Esophagus (tissue), 2 donors: ENCODE data around the gene MUC6. TPM values are rescaled to one million over a fixed set of nuclear protein-coding genes. Genes with fewer than 3 reads are reported as not detected.

Experiments used
- H3K27ac ChIP-seq, 2 donors: one replicate each; pipeline ENCODE4 v1.5.1; 2013; ENCODE audit warnings: low read depth in 2 of 2, mild to moderate bottlenecking in 2 of 2, inconsistent platforms in 1 of 2, low read length in 1 of 2, moderate library complexity in 1 of 2
- H3K27me3 ChIP-seq, 2 donors: one replicate each; pipeline ENCODE4 v1.6.1; 2013; ENCODE audit warnings: low read length in 2 of 2, control low read depth in 1 of 2, mild to moderate bottlenecking in 1 of 2; ENCODE audit not compliant: insufficient read depth in 2 of 2, control insufficient read depth in 1 of 2
- H3K36me3 ChIP-seq, 2 donors: one replicate each; pipeline ENCODE4 v1.6.1; 2013; ENCODE audit warnings: low read length in 1 of 2; ENCODE audit not compliant: control insufficient read depth in 2 of 2, insufficient read depth in 2 of 2
- H3K4me1 ChIP-seq, 2 donors: one replicate each; pipeline ENCODE4 v1.6.1; 2013; ENCODE audit warnings: low read length in 1 of 2; ENCODE audit not compliant: control insufficient read depth in 2 of 2, insufficient read depth in 2 of 2
- H3K4me3 ChIP-seq, 2 donors: one replicate each; pipeline ENCODE4 v1.5.1; 2013; ENCODE audit warnings: low read length in 2 of 2, mild to moderate bottlenecking in 2 of 2, low read depth in 1 of 2, moderate library complexity in 1 of 2
- H3K9me3 ChIP-seq, 2 donors: one replicate each; pipeline ENCODE4 v1.6.1; 2013; ENCODE audit warnings: mild to moderate bottlenecking in 2 of 2, low read depth in 1 of 2, low read length in 1 of 2, moderate library complexity in 1 of 2; ENCODE audit not compliant: control insufficient read depth in 2 of 2, insufficient read depth in 1 of 2
- WGBS, 2 donors: extraction: QIAGEN DNeasy Blood & Tissue Kit; methylation state at CpG; one replicate each; pipeline ENCODE4 v1.1.7; 2013; 5-methylcytosine and 5-hydroxymethylcytosine counted together
- polyA plus RNA-seq, 2 donors: library from polyadenylated mRNA; stranded (reverse); fragments of 200-250 nt; gene quantifications; one replicate each; pipeline ENCODE4 v1.2.3, GENCODE V29; 2013
- donor health status: healthy with polysubstance abuse.
- donor health status: Bipolar disorder and iron deficiency.

The MUC6 gene
- polyA plus RNA-seq, 2 donors: 0.26 to 0.46 TPM

- no peaks in the 10 kb centered on the region for H3K36me3 ChIP-seq
- peaks cover 0 to 12% of the 10 kb centered on the region in 2 donors for H3K4me1 ChIP-seq
- no peak overlapping the region for H3K4me3 ChIP-seq
- no peaks in the 10 kb centered on the region for H3K27me3 ChIP-seq
- no peaks in the 10 kb centered on the region for H3K9me3 ChIP-seq
- H3K27ac ChIP-seq: no peak overlapping the region
- WGBS, 2 donors: 23 to 25% methylated on average over 13 of the region's 13 CpGs
Observed at GRCh38 chr11:1073261-1073724, 36.8 kb upstream of the MUC6 start.

- no peaks in the 10 kb centered on the region for H3K36me3 ChIP-seq
- H3K9me3 ChIP-seq: no peaks in the 10 kb centered on the region
- H3K4me1 ChIP-seq: peaks cover 0 to 12% of the 10 kb centered on the region in 2 donors
- no peak overlapping the region for H3K27ac ChIP-seq
- H3K4me3 ChIP-seq: no peak overlapping the region
- H3K27me3 ChIP-seq: no peaks in the 10 kb centered on the region
- 75 to 76% methylated on average over 9 of the region's 9 CpGs for WGBS, 2 donors
Observed at GRCh38 chr11:1072821-1073231, 36.3 kb upstream of the MUC6 start.

- no peaks in the 10 kb centered on the region for H3K9me3 ChIP-seq
- peaks cover 0 to 12% of the 10 kb centered on the region in 2 donors for H3K4me1 ChIP-seq
- H3K27me3 ChIP-seq: no peaks in the 10 kb centered on the region
- 58 to 62% methylated on average over 17 to 18 of the region's 18 CpGs for WGBS, 2 donors
- H3K4me3 ChIP-seq: no peak overlapping the region
- H3K27ac ChIP-seq: no peak overlapping the region
- H3K36me3 ChIP-seq: no peaks in the 10 kb centered on the region
Observed at GRCh38 chr11:1072116-1072820, 35.8 kb upstream of the MUC6 start.

GRCh38 chr11:1071571-1072115, 35.1 kb upstream of the MUC6 start:
- no peak overlapping the region for H3K27ac ChIP-seq
- no peaks in the 10 kb centered on the region for H3K36me3 ChIP-seq
- H3K4me3 ChIP-seq: no peak overlapping the region
- WGBS, 2 donors: 83 to 87% methylated on average over 18 to 21 of the region's 21 CpGs
- H3K27me3 ChIP-seq: no peaks in the 10 kb centered on the region
- H3K9me3 ChIP-seq: no peaks in the 10 kb centered on the region
- peaks cover 0 to 12% of the 10 kb centered on the region in 2 donors for H3K4me1 ChIP-seq

GRCh38 chr11:1070594-1071462, 34.3 kb upstream of the MUC6 start:
- Histone ChIP-seq H3K27ac (no peak overlapping the region), H3K27me3 (no peaks in the 10 kb centered on the region), H3K4me1 (peaks cover 0 to 12% of the 10 kb centered on the region in 2 donors), H3K9me3 (no peaks in the 10 kb centered on the region), H3K4me3 (no peak overlapping the region), H3K36me3 (no peaks in the 10 kb centered on the region)
- 79 to 83% methylated on average over 9 of the region's 9 CpGs for WGBS, 2 donors

- no peaks in the 10 kb centered on the region for H3K36me3 ChIP-seq
- no peak overlapping the region for H3K27ac ChIP-seq
- no peak overlapping the region for H3K4me3 ChIP-seq
- H3K9me3 ChIP-seq: no peaks in the 10 kb centered on the region
- peaks cover 0 to 12% of the 10 kb centered on the region in 2 donors for H3K4me1 ChIP-seq
- H3K27me3 ChIP-seq: no peaks in the 10 kb centered on the region
Observed at GRCh38 chr11:1069740-1070139, 33.2 kb upstream of the MUC6 start.

GRCh38 chr11:1067812-1068496, 31.4 kb upstream of the MUC6 start:
- Histone ChIP-seq H3K4me3 (no peak overlapping the region), H3K27ac (no peak overlapping the region), H3K27me3 (no peaks in the 10 kb centered on the region), H3K9me3 (no peaks in the 10 kb centered on the region), H3K36me3 (no peaks in the 10 kb centered on the region), H3K4me1 (peaks cover 0 to 4% of the 10 kb centered on the region in 2 donors)
- WGBS, 2 donors: 61 to 64% methylated on average over 8 of the region's 8 CpGs

GRCh38 chr11:1064167-1064566, 27.6 kb upstream of the MUC6 start:
- 69 to 79% methylated on average over 3 of the region's 3 CpGs for WGBS, 2 donors
- Histone ChIP-seq H3K27ac (no peak overlapping the region), H3K4me1 (no peaks in the 10 kb centered on the region), H3K9me3 (no peaks in the 10 kb centered on the region), H3K4me3 (no peak overlapping the region), H3K27me3 (no peaks in the 10 kb centered on the region), H3K36me3 (no peaks in the 10 kb centered on the region)

- Histone ChIP-seq H3K27me3 (no peaks in the 10 kb centered on the region), H3K4me1 (no peaks in the 10 kb centered on the region), H3K9me3 (no peaks in the 10 kb centered on the region), H3K4me3 (no peak overlapping the region), H3K36me3 (no peaks in the 10 kb centered on the region), H3K27ac (peak overlapping the region in 1 of 2 donors; percentile 8)
- 72 to 76% methylated on average over 9 of the region's 9 CpGs for WGBS, 2 donors
Observed at GRCh38 chr11:1062075-1062820, 25.7 kb upstream of the MUC6 start.
